Measurements from ENCODE around the gene DENND4A. TPM values are rescaled to one million over a fixed set of nuclear protein-coding genes. Genes with fewer than 3 reads are reported as not detected.

DENND4A gene
- total and polyA plus RNA-seq, 2 donors (not counting 1 experiment from before 2014, with no cell fraction given) = 24.4 to 103 TPM

- H3K9me3 ChIP-seq (ENCODE audit: control extremely low read depth in 1 of 3, control insufficient read depth in 2 of 3, insufficient read depth in 1 of 3, low read length in 2 of 3) = no peaks in the 10 kb centered on the region
- no peaks in the 10 kb centered on the region for H3K27me3 ChIP-seq (replicated peaks in 1 of 4; ENCODE audit: control extremely low read depth in 1 of 4, control insufficient read depth in 3 of 4, insufficient read depth in 4 of 4, low read length in 3 of 4)
- peak overlapping the region in 2 of 5 experiments; percentile 21 to 40 for H3K4me3 ChIP-seq (ENCODE audit: control extremely low read depth in 1 of 5, extremely low read depth in 1 of 5, insufficient read depth in 1 of 5, low read depth in 2 of 5, low read length in 4 of 5)
- no peaks in the 10 kb centered on the region for H4K20me1 ChIP-seq (ENCODE audit: control insufficient read depth, insufficient read depth, low read length, poor library complexity, severe bottlenecking)
- DNase-seq (peak; percentile 91), ATAC-seq (ENCODE audit: low read depth) (peak; percentile 78)
- H3K36me3 ChIP-seq (replicated peaks in 1 of 2; ENCODE audit: control extremely low read depth in 1 of 2, control insufficient read depth in 1 of 2, extremely low read depth in 1 of 2, insufficient read depth in 2 of 2, low read length in 1 of 2) = no peaks in the 10 kb centered on the region
- H3K4me1 ChIP-seq (ENCODE audit: control insufficient read depth in 2 of 2, insufficient read depth in 2 of 2, low read length in 2 of 2) = peaks cover 66 to 77% of the 10 kb centered on the region in 2 donors
- peaks cover 17% of the 10 kb centered on the region for H3K79me2 ChIP-seq (ENCODE audit: control insufficient read depth, insufficient read depth, low read length)
- CTCF ChIA-PET = interaction anchor here (0.6 to 2.0 kb wide), 11 partner anchors 10 to 42 kb away, joined by 3 to 12 read pairs (median 5); partner anchors contain the start of gene DENND4A
- no peaks in the 10 kb centered on the region for H3K27me3 Mint-ChIP-seq
- H3K4me3 Mint-ChIP-seq = peak overlapping the region; percentile 70
- peaks cover 74% of the 10 kb centered on the region for H3K4me1 Mint-ChIP-seq
- H2AFZ ChIP-seq (ENCODE audit: insufficient read depth, low read depth, low read length, poor library complexity, severe bottlenecking) = no peak overlapping the region
- intact Hi-C loops (cut with micrococcal nuclease) = loop anchor here (1.0 to 5.0 kb wide), 5 partner anchors 10 to 208 kb away; partner anchors contain the start of genes DENND4A, INTS14 and RAB11A
- no CpG with 5 or more reads among the region's 4 CpGs for WGBS (ENCODE audit: insufficient coverage)
- no peaks in the 10 kb centered on the region for H3K9me3 Mint-ChIP-seq (ENCODE audit: insufficient read depth)
- H3K4me2 ChIP-seq (replicated peaks; ENCODE audit: low read depth, low read length, poor library complexity, severe bottlenecking) = peak overlapping the region; percentile 55
- TF ChIP-seq EZH2 (IDR thresholded peaks at IDR 0.05; ENCODE audit: borderline replicate concordance, insufficient read depth, low read depth, low read length, poor library complexity, severe bottlenecking) (no peak), CTCF (IDR thresholded peaks at IDR 0.05) (no peak)
- peak overlapping the region; percentile 62 for H3K9ac ChIP-seq (ENCODE audit: low read length)
- H3K27ac ChIP-seq (ENCODE audit: low read length in 2 of 2) = peak overlapping the region; percentile 91 to 94
- POLR2A ChIA-PET = interaction anchor here (0.5 to 2.9 kb wide), 4 partner anchors 27 to 390 kb away, joined by 3 to 23 read pairs (median 4); partner anchors contain the start of gene DENND4A
- peak overlapping the region; percentile 96 for H3K27ac Mint-ChIP-seq
Observed at GRCh38 chr15:65818927-65819562, 27.0 kb upstream of the DENND4A start.

GRCh38 chr15:65816441-65816840 is 24.3 kb upstream of the DENND4A start:
- Histone ChIP-seq H2AFZ (ENCODE audit: insufficient read depth, low read depth, low read length, poor library complexity, severe bottlenecking) (no peak overlapping the region), H4K20me1 (ENCODE audit: control insufficient read depth, insufficient read depth, low read length, poor library complexity, severe bottlenecking) (no peaks in the 10 kb centered on the region), H3K9ac (ENCODE audit: low read length) (no peak overlapping the region), H3K27me3 (replicated peaks in 1 of 4; ENCODE audit: control extremely low read depth in 1 of 4, control insufficient read depth in 3 of 4, insufficient read depth in 4 of 4, low read length in 3 of 4) (no peaks in the 10 kb centered on the region), H3K4me2 (replicated peaks; ENCODE audit: low read depth, low read length, poor library complexity, severe bottlenecking) (no peak overlapping the region), H3K4me3 (ENCODE audit: control extremely low read depth in 1 of 5, extremely low read depth in 1 of 5, insufficient read depth in 1 of 5, low read depth in 2 of 5, low read length in 4 of 5) (no peak overlapping the region), H3K4me1 (ENCODE audit: control insufficient read depth in 2 of 2, insufficient read depth in 2 of 2, low read length in 2 of 2) (peaks cover 50 to 56% of the 10 kb centered on the region in 2 donors), H3K36me3 (replicated peaks in 1 of 2; ENCODE audit: control extremely low read depth in 1 of 2, control insufficient read depth in 1 of 2, extremely low read depth in 1 of 2, insufficient read depth in 2 of 2, low read length in 1 of 2) (no peaks in the 10 kb centered on the region), H3K79me2 (ENCODE audit: control insufficient read depth, insufficient read depth, low read length) (peaks cover 9% of the 10 kb centered on the region), H3K27ac (ENCODE audit: low read length in 2 of 2) (no peak overlapping the region), H3K9me3 (ENCODE audit: control extremely low read depth in 1 of 3, control insufficient read depth in 2 of 3, insufficient read depth in 1 of 3, low read length in 2 of 3) (peaks cover 0 to 11% (median 5%) of the 10 kb centered on the region in 3 donors)
- TF ChIP-seq CTCF (IDR thresholded peaks at IDR 0.05) = no peak
- no peak for TF ChIP-seq EZH2 (IDR thresholded peaks at IDR 0.05; ENCODE audit: borderline replicate concordance, insufficient read depth, low read depth, low read length, poor library complexity, severe bottlenecking)
- ChIA-PET POLR2A (interaction anchor here (2.9 kb wide), 1 partner anchor 24 kb away, joined by 23 read pairs; the partner anchor contains the start of gene DENND4A), CTCF (interaction anchor here (0.6 to 1.4 kb wide), 3 partner anchors 24 to 215 kb away, joined by 3 to 4 read pairs (median 3); partner anchors contain the start of gene DENND4A)
- no peak for ATAC-seq (ENCODE audit: low read depth)
- no peaks in the 10 kb centered on the region for H3K27me3 Mint-ChIP-seq
- peaks cover 3% of the 10 kb centered on the region for H3K9me3 Mint-ChIP-seq (ENCODE audit: insufficient read depth)
- intact Hi-C loops (cut with micrococcal nuclease) = loop anchor here (5.0 kb wide), 1 partner anchor 39 kb away; no protein-coding TSS in a partner anchor
- H3K4me3 Mint-ChIP-seq = no peak overlapping the region
- H3K4me1 Mint-ChIP-seq = peaks cover 62% of the 10 kb centered on the region
- DNase-seq = no peak
- peak overlapping the region; percentile 77 for H3K27ac Mint-ChIP-seq
- WGBS (ENCODE audit: insufficient coverage) = 83% methylated on average over 2 of the region's 3 CpGs
